GM19452 (cell line): ENCODE data around the gene SRSF3.
"Not testable (repeated sequence)": the region's sequence is repeated elsewhere in the genome, so short reads cannot be mapped to it uniquely, and the experiment has no call there.

ENCODE experiments used
- ATAC-seq: cut with Tn5 transposase; IDR thresholded peaks from one replicate; pipeline ENCODE4 v1.9.1; 2021; ENCODE audit not compliant: unreplicated experiment

The SRSF3 gene

GRCh38 chr6:36574679-36575078 lies 19.5 kb upstream of the SRSF3 start:
- ATAC-seq, result no peak

GRCh38 chr6:36576578-36576977 lies 17.6 kb upstream of the SRSF3 start:
- ATAC-seq, result no peak

GRCh38 chr6:36577301-36577700 lies 16.9 kb upstream of the SRSF3 start:
- ATAC-seq, result no peak

- ATAC-seq, result no peak
Measured at GRCh38 chr6:36578030-36578429, 16.1 kb upstream of the SRSF3 start.

GRCh38 chr6:36578431-36578830 lies 15.7 kb upstream of the SRSF3 start:
- ATAC-seq, result no peak

GRCh38 chr6:36580184-36580526 lies 14.0 kb upstream of the SRSF3 start:
- no peak for ATAC-seq

GRCh38 chr6:36581716-36582115 lies 12.4 kb upstream of the SRSF3 start:
- ATAC-seq, result no peak

GRCh38 chr6:36586606-36587005 lies 7.6 kb upstream of the SRSF3 start:
- ATAC-seq, result no peak

- not testable (repeated sequence) for ATAC-seq
Measured at GRCh38 chr6:36589025-36589400, 5.1 kb upstream of the SRSF3 start.

GRCh38 chr6:36590237-36590636 lies 3.9 kb upstream of the SRSF3 start:
- ATAC-seq, result no peak

- peak; percentile 47 for ATAC-seq
Measured at GRCh38 chr6:36592221-36592655, 1.9 kb upstream of the SRSF3 start.

GRCh38 chr6:36593569-36594028 lies 563 bp upstream of the SRSF3 start:
- peak; percentile 18 for ATAC-seq

GRCh38 chr6:36594816-36595643 lies 868 bp downstream of the SRSF3 start:
- ATAC-seq, result no peak

- no peak for ATAC-seq
Measured at GRCh38 chr6:36596356-36596755, 2.2 kb downstream of the SRSF3 start.

- no peak for ATAC-seq
Measured at GRCh38 chr6:36597775-36598174, 3.6 kb downstream of the SRSF3 start.

GRCh38 chr6:36598326-36598725 lies 4.2 kb downstream of the SRSF3 start:
- no peak for ATAC-seq

GRCh38 chr6:36598739-36599318 lies 4.7 kb downstream of the SRSF3 start:
- no peak for ATAC-seq

GRCh38 chr6:36599791-36600209 lies 5.6 kb downstream of the SRSF3 start:
- no peak for ATAC-seq

- ATAC-seq, result no peak
Measured at GRCh38 chr6:36600564-36601146, 6.5 kb downstream of the SRSF3 start.

- not testable (repeated sequence) for ATAC-seq
Measured at GRCh38 chr6:36601818-36602217, 7.7 kb downstream of the SRSF3 start.

GRCh38 chr6:36603222-36604089 lies 9.3 kb downstream of the SRSF3 start:
- ATAC-seq, result no peak
